GM21360 (cell line): ENCODE measurements around the gene PIM1.
"Not testable (repeated sequence)": the region's sequence is repeated elsewhere in the genome, so short reads cannot be mapped to it uniquely, and the experiment has no call there.

Source experiments
- ATAC-seq: cut with Tn5 transposase; IDR thresholded peaks from one replicate; pipeline ENCODE4 v1.9.1; 2021; ENCODE audit warnings: mild to moderate bottlenecking, moderate library complexity; ENCODE audit not compliant: unreplicated experiment

Gene PIM1

GRCh38 chr6:37170273-37171200 is 585 bp downstream of the PIM1 start:
- peak; percentile 28 for ATAC-seq

GRCh38 chr6:37171201-37171969 is 1.4 kb downstream of the PIM1 start:
- ATAC-seq = no peak

GRCh38 chr6:37171970-37172812 is 2.2 kb downstream of the PIM1 start:
- ATAC-seq = peak; percentile 25

- ATAC-seq = no peak
Observed at GRCh38 chr6:37172912-37173492, 3.0 kb downstream of the PIM1 start.

- ATAC-seq = no peak
Observed at GRCh38 chr6:37173493-37174195, 3.7 kb downstream of the PIM1 start.

- no peak for ATAC-seq
Observed at GRCh38 chr6:37174196-37174514, 4.2 kb downstream of the PIM1 start.

GRCh38 chr6:37174515-37175331 is 4.8 kb downstream of the PIM1 start:
- ATAC-seq = no peak

GRCh38 chr6:37175332-37176267 is 5.6 kb downstream of the PIM1 start:
- no peak for ATAC-seq

- ATAC-seq = no peak
Observed at GRCh38 chr6:37176268-37177076, 6.5 kb downstream of the PIM1 start.

- ATAC-seq = no peak
Observed at GRCh38 chr6:37177077-37177934, 7.4 kb downstream of the PIM1 start.

GRCh38 chr6:37177935-37178517 is 8.1 kb downstream of the PIM1 start:
- no peak for ATAC-seq

GRCh38 chr6:37180075-37180474 is 10.1 kb downstream of the PIM1 start:
- ATAC-seq = no peak

GRCh38 chr6:37180610-37181009 is 10.7 kb downstream of the PIM1 start:
- not testable (repeated sequence) for ATAC-seq

GRCh38 chr6:37182736-37183590 is 13.0 kb downstream of the PIM1 start:
- ATAC-seq = no peak
